ENCODE data around the gene OR2D3. TPM values are rescaled to one million over a fixed set of nuclear protein-coding genes. Genes with fewer than 3 reads are reported as not detected.
"Not testable (repeated sequence)": the region's sequence is repeated elsewhere in the genome, so short reads cannot be mapped to it uniquely, and the experiment has no call there.

The OR2D3 gene
- total and polyA plus RNA-seq, 3 experiments from 2014 or later, result not detected

GRCh38 chr11:6889835-6890234, 31.0 kb upstream of the OR2D3 start:
- H3K36me3 Mint-ChIP-seq, result no peaks in the 10 kb centered on the region
- Histone ChIP-seq H3K27ac (ENCODE audit: low read depth, low read length) (no peak overlapping the region), H3K36me3 (ENCODE audit: insufficient read depth, low read length) (no peaks in the 10 kb centered on the region), H3K4me1 (ENCODE audit: insufficient read depth, low read length) (no peaks in the 10 kb centered on the region), H3K4me3 (ENCODE audit: low read length) (no peak overlapping the region), H3K9me3 (ENCODE audit: low read length) (no peaks in the 10 kb centered on the region), H3K27me3 (ENCODE audit: insufficient read depth, low read length, poor library complexity, severe bottlenecking) (no peaks in the 10 kb centered on the region)
- peaks cover 8 to 20% of the 10 kb centered on the region in 2 donors for H3K27me3 Mint-ChIP-seq
- no peak for DNase-seq
- H3K9me3 Mint-ChIP-seq, result peaks cover 0 to 8% (median 3%) of the 10 kb centered on the region in 5 donors
- H3K4me3 Mint-ChIP-seq, result no peak overlapping the region
- ChIA-PET POLR2A (no interaction called here), CTCF (no interaction called here)
- H3K4me1 Mint-ChIP-seq, result no peaks in the 10 kb centered on the region
- H3K27ac Mint-ChIP-seq, result no peak overlapping the region

- Histone ChIP-seq H3K9me3 (ENCODE audit: low read length) (no peaks in the 10 kb centered on the region), H3K27ac (ENCODE audit: low read depth, low read length) (no peak within 1 kb of the TSS), H3K27me3 (ENCODE audit: insufficient read depth, low read length, poor library complexity, severe bottlenecking) (no peaks in the 10 kb centered on the region), H3K4me1 (ENCODE audit: insufficient read depth, low read length) (no peaks in the 10 kb centered on the region), H3K4me3 (ENCODE audit: low read length) (no peak within 1 kb of the TSS), H3K36me3 (ENCODE audit: insufficient read depth, low read length) (no peaks in the 10 kb centered on the region)
- peaks cover 0 to 4% (median 3%) of the 10 kb centered on the region in 5 donors for H3K9me3 Mint-ChIP-seq
- H3K27me3 Mint-ChIP-seq, result peaks cover 9 to 22% of the 10 kb centered on the region in 2 donors
- ChIA-PET POLR2A (no interaction called here), CTCF (no interaction called here)
- H3K4me3 Mint-ChIP-seq, result no peak within 1 kb of the TSS
- no peak for DNase-seq
- H3K4me1 Mint-ChIP-seq, result no peaks in the 10 kb centered on the region
- no peaks in the 10 kb centered on the region for H3K36me3 Mint-ChIP-seq
- H3K27ac Mint-ChIP-seq, result peak within 1 kb of the TSS in 1 of 8 donors; percentile 74
Measured at GRCh38 chr11:6892400-6892799, 28.4 kb upstream of the OR2D3 start, which contains the start of gene OR2D2. Gene OR2D2, minus strand, starts transcription at chr11:6892500. Its CDS starts 0 bp downstream, at chr11:6892500.

- ChIA-PET CTCF (no interaction called here), POLR2A (no interaction called here)
- Histone ChIP-seq H3K4me1 (ENCODE audit: insufficient read depth, low read length) (no peaks in the 10 kb centered on the region), H3K36me3 (ENCODE audit: insufficient read depth, low read length) (no peaks in the 10 kb centered on the region), H3K9me3 (ENCODE audit: low read length) (no peaks in the 10 kb centered on the region), H3K27ac (ENCODE audit: low read depth, low read length) (no peak overlapping the region), H3K27me3 (ENCODE audit: insufficient read depth, low read length, poor library complexity, severe bottlenecking) (no peaks in the 10 kb centered on the region), H3K4me3 (ENCODE audit: low read length) (no peak overlapping the region)
- Mint-ChIP-seq H3K4me3 (no peak overlapping the region), H3K9me3 (peaks cover 0 to 2% (median 0%) of the 10 kb centered on the region in 5 donors), H3K27ac (no peak overlapping the region), H3K4me1 (no peaks in the 10 kb centered on the region), H3K27me3 (peaks cover 9 to 35% of the 10 kb centered on the region in 2 donors), H3K36me3 (no peaks in the 10 kb centered on the region)
- no peak for DNase-seq
Measured at GRCh38 chr11:6894097-6894496, 26.7 kb upstream of the OR2D3 start.

GRCh38 chr11:6895010-6895409, 25.8 kb upstream of the OR2D3 start:
- Histone ChIP-seq H3K9me3 (ENCODE audit: low read length) (no peaks in the 10 kb centered on the region), H3K36me3 (ENCODE audit: insufficient read depth, low read length) (no peaks in the 10 kb centered on the region), H3K4me1 (ENCODE audit: insufficient read depth, low read length) (no peaks in the 10 kb centered on the region), H3K27me3 (ENCODE audit: insufficient read depth, low read length, poor library complexity, severe bottlenecking) (no peaks in the 10 kb centered on the region), H3K4me3 (ENCODE audit: low read length) (no peak overlapping the region), H3K27ac (ENCODE audit: low read depth, low read length) (no peak overlapping the region)
- Mint-ChIP-seq H3K9me3 (no peaks in the 10 kb centered on the region), H3K4me3 (no peak overlapping the region), H3K27ac (no peak overlapping the region), H3K36me3 (no peaks in the 10 kb centered on the region), H3K4me1 (no peaks in the 10 kb centered on the region), H3K27me3 (peaks cover 9 to 37% of the 10 kb centered on the region in 2 donors)
- no peak for DNase-seq
- ChIA-PET CTCF (no interaction called here), POLR2A (no interaction called here)

- no peaks in the 10 kb centered on the region for H3K9me3 ChIP-seq (ENCODE audit: low read length)
- no peaks in the 10 kb centered on the region for H3K36me3 Mint-ChIP-seq
- H3K4me3 ChIP-seq (ENCODE audit: low read length), result no peak overlapping the region
- no peak for DNase-seq
- no peak overlapping the region for H3K4me3 Mint-ChIP-seq
- no peak overlapping the region for H3K27ac ChIP-seq (ENCODE audit: low read depth, low read length)
- no peak overlapping the region for H3K27ac Mint-ChIP-seq
- no peaks in the 10 kb centered on the region for H3K36me3 ChIP-seq (ENCODE audit: insufficient read depth, low read length)
- H3K4me1 Mint-ChIP-seq, result no peaks in the 10 kb centered on the region
- H3K9me3 Mint-ChIP-seq, result no peaks in the 10 kb centered on the region
- peaks cover 5 to 34% of the 10 kb centered on the region in 2 donors for H3K27me3 Mint-ChIP-seq
- no peaks in the 10 kb centered on the region for H3K27me3 ChIP-seq (ENCODE audit: insufficient read depth, low read length, poor library complexity, severe bottlenecking)
- no peaks in the 10 kb centered on the region for H3K4me1 ChIP-seq (ENCODE audit: insufficient read depth, low read length)
- ChIA-PET CTCF (no interaction called here), POLR2A (no interaction called here)
Measured at GRCh38 chr11:6898911-6899310, 21.9 kb upstream of the OR2D3 start.

- peaks cover 7 to 34% of the 10 kb centered on the region in 2 donors for H3K27me3 Mint-ChIP-seq
- no peaks in the 10 kb centered on the region for H3K36me3 Mint-ChIP-seq
- Histone ChIP-seq H3K27ac (ENCODE audit: low read depth, low read length) (no peak overlapping the region), H3K9me3 (ENCODE audit: low read length) (no peaks in the 10 kb centered on the region), H3K36me3 (ENCODE audit: insufficient read depth, low read length) (no peaks in the 10 kb centered on the region), H3K27me3 (ENCODE audit: insufficient read depth, low read length, poor library complexity, severe bottlenecking) (no peaks in the 10 kb centered on the region), H3K4me1 (ENCODE audit: insufficient read depth, low read length) (no peaks in the 10 kb centered on the region), H3K4me3 (ENCODE audit: low read length) (no peak overlapping the region)
- DNase-seq, result no peak
- ChIA-PET POLR2A (no interaction called here), CTCF (no interaction called here)
- H3K9me3 Mint-ChIP-seq, result no peaks in the 10 kb centered on the region
- H3K4me3 Mint-ChIP-seq, result no peak overlapping the region
- no peak overlapping the region for H3K27ac Mint-ChIP-seq
- no peaks in the 10 kb centered on the region for H3K4me1 Mint-ChIP-seq
Measured at GRCh38 chr11:6900327-6900999, 20.3 kb upstream of the OR2D3 start.

- H3K27ac Mint-ChIP-seq; POLR2A ChIA-PET; H3K9me3 Mint-ChIP-seq; H3K4me3 ChIP-seq (ENCODE audit: low read length); H3K9me3 ChIP-seq (ENCODE audit: low read length); DNase-seq; H3K27me3 ChIP-seq (ENCODE audit: insufficient read depth, low read length, poor library complexity, severe bottlenecking); CTCF ChIA-PET; H3K36me3 Mint-ChIP-seq; H3K4me3 Mint-ChIP-seq; H3K4me1 ChIP-seq (ENCODE audit: insufficient read depth, low read length); H3K4me1 Mint-ChIP-seq; H3K36me3 ChIP-seq (ENCODE audit: insufficient read depth, low read length); H3K27ac ChIP-seq (ENCODE audit: low read depth, low read length): not testable (repeated sequence)
- peaks cover 6 to 13% of the 10 kb centered on the region in 2 donors for H3K27me3 Mint-ChIP-seq
Measured at GRCh38 chr11:6904804-6905203, 16.0 kb upstream of the OR2D3 start.

GRCh38 chr11:6911378-6911777, 9.4 kb upstream of the OR2D3 start:
- no peak overlapping the region for H3K27ac ChIP-seq (ENCODE audit: low read depth, low read length)
- DNase-seq, result no peak
- Mint-ChIP-seq H3K4me1 (peaks cover 0 to 6% (median 0%) of the 10 kb centered on the region in 3 donors), H3K27me3 (no peaks in the 10 kb centered on the region), H3K9me3 (peaks cover 0 to 2% (median 0%) of the 10 kb centered on the region in 5 donors), H3K27ac (no peak overlapping the region), H3K36me3 (no peaks in the 10 kb centered on the region), H3K4me3 (no peak overlapping the region)
- ChIA-PET POLR2A (no interaction called here), CTCF (no interaction called here)
- H3K36me3 ChIP-seq (ENCODE audit: insufficient read depth, low read length), result no peaks in the 10 kb centered on the region
- no peaks in the 10 kb centered on the region for H3K4me1 ChIP-seq (ENCODE audit: insufficient read depth, low read length)
- no peaks in the 10 kb centered on the region for H3K27me3 ChIP-seq (ENCODE audit: insufficient read depth, low read length, poor library complexity, severe bottlenecking)
- no peak overlapping the region for H3K4me3 ChIP-seq (ENCODE audit: low read length)
- H3K9me3 ChIP-seq (ENCODE audit: low read length), result no peaks in the 10 kb centered on the region
